Mesenchymal stem cell (in vitro differentiated cells and primary cell): ENCODE data around the gene TOPBP1.
"Not testable (repeated sequence)": the region's sequence is repeated elsewhere in the genome, so short reads cannot be mapped to it uniquely, and the experiment has no call there.

Experiments
- DNase-seq: peaks from one replicate; pipeline ENCODE4 v3.0.0-alpha.2; 2013
- H2AFZ ChIP-seq: one replicate; pipeline ENCODE4 v1.6.1; 2013; ENCODE audit warnings: low read depth, mild to moderate bottlenecking, control low read depth, inconsistent platforms, low read length, moderate library complexity
- H2AK5ac ChIP-seq: 2 replicates; pipeline ENCODE4 v1.6.1; 2013; ENCODE audit warnings: low read length, moderate library complexity, mild to moderate bottlenecking, inconsistent platforms; ENCODE audit not compliant: severe bottlenecking
- H2BK120ac ChIP-seq: one replicate; pipeline ENCODE4 v1.6.1; 2013; ENCODE audit warnings: low read depth, mild to moderate bottlenecking, inconsistent platforms, low read length, moderate library complexity
- H2BK12ac ChIP-seq, 2 experiments: one replicate each; pipeline ENCODE4 v1.6.1; 2013; ENCODE audit warnings: inconsistent platforms in 2 of 2, low read length in 2 of 2, mild to moderate bottlenecking in 2 of 2, moderate library complexity in 2 of 2, control low read depth in 1 of 2
- H2BK15ac ChIP-seq: one replicate; pipeline ENCODE4 v1.6.1; 2013; ENCODE audit warnings: mild to moderate bottlenecking, low read depth, inconsistent platforms; ENCODE audit not compliant: poor library complexity, severe bottlenecking
- H2BK5ac ChIP-seq: 2 replicates; pipeline ENCODE4 v1.6.1; 2013; ENCODE audit warnings: low read depth, mild to moderate bottlenecking, low read length, control low read depth, inconsistent platforms; ENCODE audit not compliant: poor library complexity, severe bottlenecking
- H3K14ac ChIP-seq, 2 experiments: one replicate each; pipeline ENCODE4 v1.6.1; 2013; ENCODE audit warnings: inconsistent platforms in 2 of 2, low read length in 2 of 2, control low read depth in 1 of 2, mild to moderate bottlenecking in 1 of 2, moderate library complexity in 1 of 2
- H3K18ac ChIP-seq, 2 experiments: one replicate each; pipeline ENCODE4 v1.6.1; 2013; ENCODE audit warnings: inconsistent platforms in 2 of 2, low read length in 2 of 2, control low read depth in 1 of 2, low read depth in 1 of 2, mild to moderate bottlenecking in 1 of 2
- H3K23ac ChIP-seq, 2 experiments: one replicate each; pipeline ENCODE4 v1.6.1; 2013; ENCODE audit warnings: inconsistent platforms in 2 of 2, low read length in 2 of 2, mild to moderate bottlenecking in 2 of 2, moderate library complexity in 2 of 2, control low read depth in 1 of 2
- H3K27ac ChIP-seq: 2 replicates; pipeline ENCODE4 v1.5.1; 2013; ENCODE audit warnings: mild to moderate bottlenecking, moderate library complexity, low read length, control low read depth, inconsistent platforms; ENCODE audit not compliant: poor library complexity, severe bottlenecking
- H3K27me3 ChIP-seq, 2 experiments: 2 replicates each; pipeline versions ENCODE4 v1.6.1 to v1.7.0; 2013; ENCODE audit warnings: low read length in 2 of 2, mild to moderate bottlenecking in 2 of 2, moderate library complexity in 2 of 2, control low read depth in 1 of 2, inconsistent platforms in 1 of 2; ENCODE audit not compliant: control insufficient read depth in 1 of 2, insufficient read depth in 1 of 2
- H3K36me3 ChIP-seq, 2 experiments: 2 replicates each; pipeline versions ENCODE4 v1.6.1 to v1.7.0; 2013; ENCODE audit warnings: low read length in 2 of 2, control low read depth in 1 of 2, inconsistent platforms in 1 of 2, low read depth in 1 of 2, mild to moderate bottlenecking in 1 of 2; ENCODE audit not compliant: insufficient read depth in 2 of 2, control insufficient read depth in 1 of 2
- H3K4ac ChIP-seq, 2 experiments: one replicate each; pipeline ENCODE4 v1.6.1; 2013; ENCODE audit warnings: inconsistent platforms in 2 of 2, low read length in 2 of 2, mild to moderate bottlenecking in 2 of 2, moderate library complexity in 2 of 2, control low read depth in 1 of 2, low read depth in 1 of 2
- H3K4me1 ChIP-seq: 2 replicates; pipeline ENCODE4 v1.6.1; 2013; ENCODE audit warnings: low read depth, low read length, control low read depth; ENCODE audit not compliant: control insufficient read depth, insufficient read depth
- H3K4me2 ChIP-seq: 2 replicates; pipeline ENCODE4 v1.6.1; 2013; ENCODE audit warnings: low read length, mild to moderate bottlenecking, inconsistent platforms; ENCODE audit not compliant: poor library complexity, severe bottlenecking
- H3K4me3 ChIP-seq, 2 experiments: 2 replicates each; pipeline versions ENCODE4 v1.5.1 to v1.7.0; 2013; ENCODE audit warnings: low read length in 2 of 2, mild to moderate bottlenecking in 2 of 2, control low read depth in 1 of 2, low read depth in 1 of 2; ENCODE audit not compliant: insufficient read depth in 1 of 2
- H3K79me1 ChIP-seq: replicated peaks from 2 replicates; pipeline ENCODE4 v1.6.1; 2013; ENCODE audit warnings: mild to moderate bottlenecking, control low read depth, low read length, inconsistent platforms; ENCODE audit not compliant: poor library complexity, severe bottlenecking
- H3K9ac ChIP-seq: 2 replicates; pipeline ENCODE4 v1.7.0; 2013; ENCODE audit warnings: mild to moderate bottlenecking, low read length, moderate library complexity
- H3K9me3 ChIP-seq: 2 replicates; pipeline ENCODE4 v1.7.0; 2013; ENCODE audit warnings: mild to moderate bottlenecking, low read length; ENCODE audit not compliant: control insufficient read depth
- H4K8ac ChIP-seq: one replicate; pipeline ENCODE4 v1.6.1; 2013; ENCODE audit warnings: inconsistent platforms, mild to moderate bottlenecking, low read length, moderate library complexity
- H4K91ac ChIP-seq: one replicate; pipeline ENCODE4 v1.6.1; 2013; ENCODE audit warnings: mild to moderate bottlenecking, low read length, inconsistent platforms
- WGBS: methylation state at CpG from one replicate; pipeline ENCODE4 v1.1.7; 2013; ENCODE audit warnings: mixed read lengths; 5-methylcytosine and 5-hydroxymethylcytosine counted together

Gene TOPBP1

DNA sequence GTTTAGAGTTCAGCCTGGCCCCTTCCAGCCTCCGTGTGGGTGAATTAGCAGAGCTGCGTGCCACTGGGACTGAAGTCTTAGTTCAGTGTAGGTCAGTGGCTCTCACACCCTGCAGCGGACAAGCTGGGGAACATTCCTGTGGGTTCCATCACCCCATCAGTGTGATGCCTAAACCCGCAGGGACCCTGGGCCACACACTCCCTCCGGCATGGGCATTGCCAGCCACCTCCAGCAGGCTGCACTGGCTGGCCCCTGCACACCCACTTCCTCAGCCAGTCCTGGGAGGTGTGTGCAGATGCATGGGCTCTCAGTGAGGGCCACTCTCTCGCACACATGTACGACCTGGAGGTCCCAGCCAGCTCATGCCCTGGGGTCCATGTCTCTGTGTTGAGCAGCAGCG is 32.1 kb upstream of the TOPBP1 start:
- no peak overlapping the region for H3K4me2 ChIP-seq
- H3K4me1 ChIP-seq: peaks cover 4% of the 10 kb centered on the region
- no peak overlapping the region for H3K9ac ChIP-seq
- no peak overlapping the region for H3K4me3 ChIP-seq
- 79% methylated on average over 8 of the region's 8 CpGs for WGBS
- H2AFZ ChIP-seq: no peak overlapping the region
- no peak for DNase-seq
- no peaks in the 10 kb centered on the region for H3K36me3 ChIP-seq
- no peaks in the 10 kb centered on the region for H3K9me3 ChIP-seq
- H3K27ac ChIP-seq: no peak overlapping the region
- no peak overlapping the region for H2BK12ac ChIP-seq
- H3K27me3 ChIP-seq: peaks cover 0 to 15% of the 10 kb centered on the region in 2 experiments
- no peak overlapping the region for H2AK5ac ChIP-seq
- no peak overlapping the region for H2BK120ac ChIP-seq
- H2BK15ac ChIP-seq: no peak overlapping the region
- peak overlapping the region in 1 of 2 experiments; percentile 77 for H3K14ac ChIP-seq
- H4K8ac ChIP-seq: no peak overlapping the region
- H3K79me1 ChIP-seq: no peaks in the 10 kb centered on the region
- H3K23ac ChIP-seq: peak overlapping the region in 1 of 2 experiments; percentile 32
- H2BK5ac ChIP-seq: no peak overlapping the region
- no peak overlapping the region for H3K18ac ChIP-seq
- H4K91ac ChIP-seq: no peak overlapping the region
- no peak overlapping the region for H3K4ac ChIP-seq

DNA sequence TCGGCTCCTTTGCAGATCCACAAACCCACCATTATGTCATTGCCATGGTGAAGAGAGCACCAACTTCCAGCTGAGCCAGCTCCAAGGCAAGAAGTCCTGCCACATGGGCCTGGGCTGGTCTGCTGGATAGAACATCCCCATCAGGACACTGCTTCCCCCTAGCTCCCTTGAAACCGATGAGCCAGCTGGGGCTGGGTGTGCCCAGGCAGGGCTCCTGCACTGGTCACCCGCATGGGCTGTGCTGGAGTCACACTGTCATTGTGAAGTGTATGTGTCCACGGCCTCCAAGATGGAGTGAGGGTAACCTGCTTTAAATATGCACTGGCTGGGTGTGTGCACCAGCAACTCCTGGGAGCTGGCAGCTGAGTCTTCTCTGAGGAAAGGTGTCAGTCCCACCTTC is 31.0 kb upstream of the TOPBP1 start:
- Histone ChIP-seq H3K27me3 (peaks cover 0 to 15% of the 10 kb centered on the region in 2 experiments), H3K23ac (no peak overlapping the region), H3K79me1 (no peaks in the 10 kb centered on the region), H3K14ac (no peak overlapping the region), H3K4me2 (no peak overlapping the region), H3K9ac (no peak overlapping the region), H2AK5ac (no peak overlapping the region), H2AFZ (peak overlapping the region; percentile 51), H2BK12ac (no peak overlapping the region), H2BK120ac (no peak overlapping the region), H4K91ac (no peak overlapping the region), H2BK5ac (no peak overlapping the region), H2BK15ac (no peak overlapping the region), H3K4me3 (no peak overlapping the region), H3K4me1 (peaks cover 4% of the 10 kb centered on the region), H3K4ac (no peak overlapping the region), H4K8ac (no peak overlapping the region), H3K27ac (no peak overlapping the region), H3K18ac (no peak overlapping the region), H3K36me3 (no peaks in the 10 kb centered on the region), H3K9me3 (no peaks in the 10 kb centered on the region)
- 65% methylated on average over 4 of the region's 4 CpGs for WGBS
- no peak for DNase-seq

- Histone ChIP-seq H3K4ac (no peak overlapping the region), H3K4me2 (no peak overlapping the region)
Observed at GRCh38 chr3:133691273-133692107, 29.7 kb upstream of the TOPBP1 start.

GRCh38 chr3:133677993-133678392 is 16.3 kb upstream of the TOPBP1 start:
- not testable (repeated sequence) for H2BK5ac ChIP-seq, H2BK15ac ChIP-seq, H3K23ac ChIP-seq, H3K9ac ChIP-seq, H4K8ac ChIP-seq, DNase-seq, H3K4me1 ChIP-seq, H3K27ac ChIP-seq, H3K18ac ChIP-seq, H2BK120ac ChIP-seq, H3K9me3 ChIP-seq, H3K4me2 ChIP-seq, H3K36me3 ChIP-seq, H3K14ac ChIP-seq, H4K91ac ChIP-seq, H3K4me3 ChIP-seq, H2AK5ac ChIP-seq, H3K4ac ChIP-seq, H2BK12ac ChIP-seq, H3K79me1 ChIP-seq, H2AFZ ChIP-seq
- 86% methylated on average over 1 of the region's 2 CpGs for WGBS
- peaks cover 36 to 37% of the 10 kb centered on the region in 2 experiments for H3K27me3 ChIP-seq

More at GRCh38 chr3:133691273-133692107, 29.7 kb upstream of the TOPBP1 start:
- no peak overlapping the region for H4K91ac ChIP-seq
- no peak overlapping the region for H2AK5ac ChIP-seq
- H3K18ac ChIP-seq: no peak overlapping the region
- no peak overlapping the region for H3K27ac ChIP-seq
- no peak overlapping the region for H2BK15ac ChIP-seq
- no peak overlapping the region for H3K14ac ChIP-seq
- WGBS: 57% methylated on average over 5 of the region's 6 CpGs
- H3K23ac ChIP-seq: no peak overlapping the region
- H2BK5ac ChIP-seq: no peak overlapping the region
- no peaks in the 10 kb centered on the region for H3K9me3 ChIP-seq
- H3K79me1 ChIP-seq: no peaks in the 10 kb centered on the region
- H3K36me3 ChIP-seq: no peaks in the 10 kb centered on the region
- peaks cover 0 to 15% of the 10 kb centered on the region in 2 experiments for H3K27me3 ChIP-seq
- H4K8ac ChIP-seq: no peak overlapping the region
- DNase-seq: no peak
- no peak overlapping the region for H3K4me3 ChIP-seq
- no peak overlapping the region for H3K9ac ChIP-seq
- H3K4me1 ChIP-seq: peaks cover 4% of the 10 kb centered on the region
- H2BK120ac ChIP-seq: no peak overlapping the region
- no peak overlapping the region for H2AFZ ChIP-seq
- no peak overlapping the region for H2BK12ac ChIP-seq
